GM19043 (cell line): Measurements from ENCODE around the gene PLP1.
"Not testable (repeated sequence)": the region's sequence is repeated elsewhere in the genome, so short reads cannot be mapped to it uniquely, and the experiment has no call there.

ENCODE experiments used
- ATAC-seq: cut with Tn5 transposase; IDR thresholded peaks from one replicate; pipeline ENCODE4 v1.9.1; 2021; ENCODE audit warnings: low read depth; ENCODE audit not compliant: unreplicated experiment

PLP1 gene

DNA sequence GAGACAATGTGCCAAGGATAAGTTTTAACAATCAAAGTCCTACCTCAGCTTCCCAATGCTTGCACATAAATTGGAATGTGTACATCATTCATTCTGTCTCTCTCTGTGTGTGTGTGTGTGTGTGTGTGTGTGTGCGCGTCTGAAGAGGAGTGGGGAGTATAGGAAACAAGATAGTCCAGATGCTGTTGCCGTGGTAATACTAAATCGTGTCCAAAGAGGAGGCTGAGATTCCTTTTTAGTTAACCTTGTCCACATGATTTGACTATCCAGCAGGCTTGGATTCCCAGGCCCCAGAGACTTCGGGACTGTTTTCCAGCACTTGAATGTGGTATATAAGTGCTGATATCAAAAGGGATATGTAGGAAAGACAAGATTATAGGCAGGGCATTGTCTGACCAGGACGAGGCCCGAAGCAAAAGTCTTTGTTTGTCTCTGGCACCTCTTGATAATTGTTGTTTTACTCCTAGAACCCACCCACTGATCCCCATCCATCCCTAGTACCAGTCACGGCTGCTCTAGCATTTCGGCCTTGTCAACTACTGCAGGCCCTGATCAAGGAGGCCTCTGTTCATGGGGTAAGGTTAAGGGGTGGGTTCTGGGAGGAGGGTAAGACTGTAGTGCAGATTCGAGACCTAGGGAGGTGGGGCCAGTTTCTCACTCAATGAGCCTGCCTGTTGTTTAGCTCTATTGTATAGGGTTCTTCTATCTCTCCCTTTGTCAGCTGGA is 3.9 kb downstream of the PLP1 start:
- ATAC-seq: no peak

- no peak for ATAC-seq
These were observed 4.4 kb downstream of the PLP1 start for GRCh38 chrX:103781062-103781402.

DNA sequence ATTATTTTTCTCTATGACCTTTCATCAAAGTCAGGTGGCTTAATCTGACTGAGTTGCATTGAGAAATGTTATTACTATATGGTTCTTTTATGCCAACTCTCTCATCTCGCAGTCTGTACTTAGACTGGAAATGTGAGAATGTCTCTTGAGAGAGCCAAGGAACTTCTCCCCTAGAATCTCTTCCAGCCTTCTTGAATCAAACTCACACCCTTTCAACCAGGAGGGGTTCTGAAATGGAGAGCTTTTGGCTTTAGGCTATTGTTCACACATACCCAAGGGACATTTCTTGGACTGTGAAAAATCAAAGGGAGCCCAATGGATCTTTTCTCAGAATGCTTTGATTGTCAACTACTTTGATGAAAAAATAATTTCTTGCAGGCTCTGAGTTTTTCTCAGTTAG is 5.1 kb downstream of the PLP1 start:
- ATAC-seq: no peak

- ATAC-seq: no peak
These were observed 6.0 kb downstream of the PLP1 start for GRCh38 chrX:103782640-103783039.

- ATAC-seq: no peak
These were observed 6.6 kb downstream of the PLP1 start for GRCh38 chrX:103783196-103783595.

DNA sequence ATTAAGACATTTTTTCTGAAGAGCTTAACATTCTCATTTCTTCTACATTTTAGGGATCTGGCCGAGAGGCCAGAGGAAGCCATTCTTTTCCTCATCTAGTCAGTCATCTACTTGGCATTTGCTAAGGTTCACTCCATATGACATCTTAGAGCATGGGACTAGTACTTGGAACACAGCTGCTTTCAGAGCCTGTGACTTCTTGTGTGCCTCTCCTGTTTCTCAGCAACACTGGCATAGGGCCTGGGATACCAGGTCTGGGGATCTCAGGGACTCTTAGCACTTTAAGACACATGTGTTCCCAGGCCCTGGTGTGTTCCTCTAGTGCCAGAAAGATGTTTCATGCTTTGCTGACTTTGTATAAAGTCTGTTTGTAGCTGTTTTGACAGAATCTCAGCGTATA is 7.3 kb downstream of the PLP1 start:
- no peak for ATAC-seq

DNA sequence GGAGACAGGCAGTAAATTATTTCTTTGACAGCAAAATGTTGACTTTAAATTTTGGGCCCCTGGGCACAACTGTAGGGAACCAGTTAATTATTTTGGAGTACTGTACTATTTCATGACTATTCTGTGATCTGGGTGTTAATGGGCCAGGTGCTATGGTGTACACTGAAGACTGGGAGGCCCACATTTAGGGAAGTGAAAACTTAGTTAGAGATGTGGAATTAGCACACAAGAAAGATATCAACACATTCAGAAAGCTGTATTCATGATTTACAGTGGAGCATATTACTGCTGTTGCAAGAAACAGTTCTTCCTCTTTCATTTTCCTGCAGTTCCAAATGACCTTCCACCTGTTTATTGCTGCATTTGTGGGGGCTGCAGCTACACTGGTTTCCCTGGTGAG is 12.4 kb downstream of the PLP1 start:
- ATAC-seq: peak; percentile 88

DNA sequence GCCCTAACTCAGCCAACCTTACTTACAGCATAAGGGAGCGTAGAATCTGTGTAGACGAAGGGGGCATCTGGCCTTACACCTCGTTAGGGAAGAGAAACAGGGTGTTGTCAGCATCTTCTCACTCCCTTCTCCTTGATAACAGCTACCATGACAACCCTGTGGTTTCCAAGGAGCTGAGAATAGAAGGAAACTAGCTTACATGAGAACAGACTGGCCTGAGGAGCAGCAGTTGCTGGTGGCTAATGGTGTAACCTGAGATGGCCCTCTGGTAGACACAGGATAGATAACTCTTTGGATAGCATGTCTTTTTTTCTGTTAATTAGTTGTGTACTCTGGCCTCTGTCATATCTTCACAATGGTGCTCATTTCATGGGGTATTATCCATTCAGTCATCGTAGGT is 14.6 kb downstream of the PLP1 start:
- ATAC-seq: no peak

GRCh38 chrX:103791826-103792485 is 15.3 kb downstream of the PLP1 start:
- no peak for ATAC-seq

DNA sequence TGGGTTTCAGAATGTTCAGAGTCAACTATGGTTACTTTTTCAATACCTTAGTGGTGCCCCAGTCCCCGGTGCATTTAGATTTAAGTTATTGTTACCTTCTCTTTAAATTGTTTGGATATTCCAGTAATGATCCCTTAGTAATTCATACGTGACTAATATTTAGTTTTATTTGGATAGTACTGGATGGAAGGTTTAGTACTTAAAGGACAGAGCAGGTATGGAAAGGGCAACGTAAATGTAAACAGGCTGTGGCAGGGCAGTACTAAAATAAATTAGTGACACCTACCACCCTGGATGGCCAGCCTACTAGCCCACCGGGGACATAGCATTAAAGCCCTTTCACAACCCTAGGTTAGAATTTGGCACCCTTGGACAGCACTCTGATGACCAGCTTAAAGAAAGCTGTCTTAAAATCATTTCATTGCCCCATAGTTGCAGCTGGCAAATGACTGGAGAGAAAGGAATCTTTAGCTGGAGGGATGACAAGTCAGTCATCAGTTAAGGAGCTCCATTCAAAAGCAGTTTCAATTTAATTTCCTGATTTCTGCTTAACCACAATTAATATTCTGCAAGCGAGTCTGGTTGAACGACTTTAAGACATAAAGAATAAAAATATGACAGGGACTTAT is 16.4 kb downstream of the PLP1 start:
- no peak for ATAC-seq

GRCh38 chrX:103793545-103793940 is 16.9 kb downstream of the PLP1 start:
- ATAC-seq: no peak

- ATAC-seq: no peak
These were observed 17.5 kb downstream of the PLP1 start for GRCh38 chrX:103794119-103794518.

GRCh38 chrX:103797691-103798090 is 21.1 kb downstream of the PLP1 start:
- ATAC-seq: no peak

- no peak for ATAC-seq
These were observed 23.7 kb downstream of the PLP1 start for GRCh38 chrX:103800318-103800717.

- no peak for ATAC-seq
These were observed 29.2 kb downstream of the PLP1 start for GRCh38 chrX:103805860-103806259.

GRCh38 chrX:103806862-103807474 is 30.3 kb downstream of the PLP1 start:
- no peak for ATAC-seq

- ATAC-seq: no peak
These were observed 35.2 kb downstream of the PLP1 start for GRCh38 chrX:103811858-103812257.

- ATAC-seq: not testable (repeated sequence)
These were observed 40.5 kb downstream of the PLP1 start for GRCh38 chrX:103817101-103817500.

DNA sequence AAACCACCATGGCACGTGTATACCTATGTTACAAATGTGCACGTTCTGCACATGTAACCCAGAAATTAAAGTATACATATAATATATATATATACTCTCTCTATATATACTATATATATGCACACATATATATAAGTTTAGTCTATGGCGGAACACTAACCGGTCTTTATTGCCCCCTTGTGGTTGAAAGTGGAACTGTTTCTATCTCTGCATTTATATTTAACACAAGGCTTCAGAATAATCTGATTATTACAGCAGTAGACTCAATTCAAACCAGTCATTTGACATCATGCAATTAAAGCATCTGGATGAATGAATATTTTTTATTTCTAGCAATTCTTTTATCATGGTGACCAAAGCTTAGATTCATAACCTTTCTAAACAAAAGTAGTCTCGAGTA is 40.9 kb downstream of the PLP1 start:
- ATAC-seq: no peak

DNA sequence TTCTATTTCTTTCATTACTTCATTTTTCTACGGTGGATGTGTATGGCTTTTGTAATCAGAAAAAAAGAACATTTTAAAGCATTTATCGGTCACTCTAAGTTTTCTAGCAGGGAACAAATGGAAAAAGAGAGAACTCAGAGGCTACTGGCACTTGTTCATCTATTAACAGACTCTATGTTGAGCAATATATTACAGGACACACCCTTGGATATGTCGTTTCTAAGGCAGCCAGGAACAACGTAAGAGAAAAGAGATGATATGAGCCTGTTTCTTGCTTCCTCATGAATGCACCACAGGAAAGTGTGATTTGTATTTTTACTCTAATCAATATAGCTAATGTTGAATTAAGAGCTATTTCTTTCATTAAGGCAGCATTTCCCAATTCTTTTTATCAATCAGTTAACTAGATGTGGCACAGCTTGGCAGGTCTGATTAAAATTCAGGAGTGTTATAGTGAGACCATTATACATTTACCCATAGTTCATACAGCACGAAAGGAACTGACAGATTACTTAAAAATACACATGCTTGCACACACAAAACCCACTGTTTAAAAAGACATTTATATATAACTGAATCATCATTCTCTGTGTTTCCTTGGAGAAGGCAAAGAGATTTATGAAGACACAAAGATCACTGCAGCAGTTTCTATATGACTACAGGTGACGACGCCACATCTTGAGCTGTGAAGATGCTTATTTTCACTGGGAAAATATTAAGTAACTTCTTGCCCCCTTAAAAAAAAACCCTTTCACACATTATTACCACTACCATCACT is 42.4 kb downstream of the PLP1 start:
- ATAC-seq: no peak

GRCh38 chrX:103820802-103821201 is 44.2 kb downstream of the PLP1 start:
- ATAC-seq: not testable (repeated sequence)
